NOMO-1 (cell line): ENCODE results near the gene NELFB.

Experiments used
- DNase-seq, 2 experiments: peaks; one replicate each; lab custom pipeline; 2025; ENCODE audit not compliant: unreplicated experiment in 2 of 2; lab: John Stamatoyannopoulos, UW

Gene NELFB

DNA sequence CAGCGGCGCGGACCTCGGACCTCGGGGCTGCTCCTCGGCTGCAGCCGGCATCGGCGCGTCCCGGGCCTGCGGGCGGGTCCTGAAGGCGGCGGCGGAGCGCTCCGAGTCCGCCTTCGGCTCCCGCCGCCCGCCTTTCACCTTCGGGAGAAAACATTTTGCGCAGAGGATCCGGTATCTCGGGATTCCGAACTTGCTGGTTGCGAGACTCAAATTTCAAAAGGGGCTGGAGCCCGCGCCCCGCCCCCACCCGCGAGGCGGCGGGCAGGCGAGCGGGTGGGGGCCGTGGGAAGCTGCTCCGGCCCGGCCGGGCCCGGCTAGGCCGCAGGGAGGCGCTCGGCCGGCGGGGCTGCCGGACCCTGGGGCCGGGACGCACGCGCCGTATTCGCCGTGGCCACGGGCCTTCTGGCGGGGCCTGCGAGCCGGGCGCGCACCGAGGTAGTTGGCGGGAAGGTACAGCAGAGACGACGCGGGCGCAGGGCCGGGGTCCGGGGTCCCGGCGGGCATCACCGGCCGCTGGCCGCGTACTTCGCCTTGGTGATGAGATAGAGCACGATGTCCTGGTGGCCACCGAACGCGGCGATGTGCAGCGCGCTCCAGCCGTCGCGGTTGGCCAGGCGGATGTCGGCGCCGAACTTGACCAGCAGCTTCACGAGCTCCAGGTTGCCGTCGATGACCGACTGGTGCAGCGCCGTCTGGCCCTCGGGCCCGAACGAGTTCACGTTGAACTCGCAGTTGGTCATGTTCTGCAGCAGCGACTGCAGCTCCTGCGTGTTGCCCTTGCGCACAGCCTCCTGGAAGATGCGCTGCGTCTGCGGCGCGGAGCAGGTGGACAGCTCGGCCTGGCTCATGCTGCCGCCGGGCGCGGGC is 46.2 kb downstream of the NELFB start:
- peak; percentile 54 to 62 for DNase-seq

DNA sequence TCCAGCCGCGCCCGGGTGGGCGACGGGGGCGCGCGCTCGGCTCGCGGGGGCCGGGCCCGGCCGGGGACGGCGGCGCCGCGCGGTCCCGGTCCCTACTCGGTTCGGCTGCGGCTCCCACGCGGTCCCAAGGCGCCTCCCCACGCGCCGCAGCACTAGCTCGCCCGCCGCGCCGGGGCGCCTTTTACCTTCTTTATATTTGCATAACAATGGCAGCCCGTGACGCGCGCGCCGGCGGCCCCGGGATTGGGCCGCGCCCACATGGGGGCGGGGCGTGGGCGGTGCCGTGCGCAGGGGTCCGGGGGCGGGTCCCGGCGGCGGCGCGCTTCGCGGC is 47.0 kb downstream of the NELFB start, which contains the start of gene NRARP:
Gene NRARP (minus strand): TSS at position 154 of the 331 bp plus-strand sequence. CDS start 343 bp downstream, outside the sequence.
- DNase-seq = peak; percentile 87 to 93

DNA sequence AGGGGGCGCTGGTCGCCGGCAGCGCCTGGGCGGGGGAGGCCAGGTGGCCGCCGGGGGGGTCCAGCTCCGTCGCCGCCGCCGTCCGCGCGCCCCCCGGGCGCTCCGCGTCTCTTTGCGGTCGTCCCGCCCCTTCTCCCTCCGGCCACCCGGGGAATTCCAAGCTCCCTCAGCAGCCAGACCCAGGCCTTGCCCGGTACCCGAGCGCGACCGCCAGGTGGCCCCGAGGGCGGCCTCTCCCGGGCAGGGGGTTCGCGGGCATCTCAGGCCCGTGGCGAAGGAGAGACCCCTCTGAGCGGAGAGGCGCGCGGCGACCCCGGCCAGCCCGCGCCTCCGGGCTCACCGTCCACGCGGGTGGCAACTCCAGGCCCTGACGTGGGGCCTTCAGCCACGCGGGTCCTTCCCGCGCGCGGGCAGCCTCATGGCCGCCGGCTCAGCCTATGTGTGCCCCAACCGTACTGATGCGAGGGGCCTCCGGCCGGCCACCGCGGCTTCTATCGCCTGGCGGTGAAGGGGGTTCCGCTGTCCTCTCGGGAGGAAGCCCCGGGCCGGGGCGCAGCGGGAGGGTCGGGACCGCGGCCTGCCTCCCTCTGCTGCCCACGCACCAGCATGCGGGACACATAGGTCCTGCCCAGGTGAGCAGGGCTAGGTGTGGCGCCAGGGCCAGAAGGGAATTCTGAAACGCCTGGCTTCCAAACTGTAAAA is 47.5 kb downstream of the NELFB start:
- DNase-seq = peak; percentile 73 to 75

DNA sequence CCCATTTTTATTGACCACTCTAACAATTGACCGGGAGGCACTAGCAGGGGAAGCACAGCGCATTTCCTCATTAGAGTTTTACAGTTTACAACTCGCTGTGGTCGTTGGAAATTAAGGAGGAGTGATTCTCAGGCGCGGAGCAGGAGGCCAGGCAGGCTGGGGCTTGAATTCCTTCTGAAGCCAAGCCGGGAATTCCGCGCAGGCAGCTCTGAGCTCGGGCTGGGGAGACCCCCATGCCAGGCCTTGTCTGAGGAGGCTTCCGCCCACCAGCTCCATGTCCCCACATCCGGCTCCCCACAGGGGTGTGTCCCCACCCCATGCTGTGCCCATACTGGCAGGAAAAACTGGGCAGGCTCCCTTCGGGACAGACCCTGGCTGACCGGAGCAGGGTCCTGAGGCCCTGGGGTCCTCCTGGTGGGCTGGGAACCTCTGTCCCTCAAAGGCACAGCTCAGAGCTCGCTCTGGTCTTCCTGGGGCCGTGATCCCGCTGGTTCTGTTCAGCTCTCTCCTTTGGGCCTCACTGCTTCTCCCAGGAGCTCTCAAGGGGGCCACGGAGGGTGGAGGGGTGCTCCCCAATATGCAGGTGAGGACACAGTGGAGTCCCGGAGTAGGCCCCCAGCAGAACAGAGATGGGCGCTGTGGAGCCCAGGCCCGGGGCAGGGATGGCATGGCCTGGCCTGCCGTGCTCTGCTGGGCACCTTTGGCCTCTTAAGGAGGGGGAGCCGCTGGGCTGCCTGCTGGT is 48.2 kb downstream of the NELFB start:
- DNase-seq = peak; percentile 42 to 64

DNA sequence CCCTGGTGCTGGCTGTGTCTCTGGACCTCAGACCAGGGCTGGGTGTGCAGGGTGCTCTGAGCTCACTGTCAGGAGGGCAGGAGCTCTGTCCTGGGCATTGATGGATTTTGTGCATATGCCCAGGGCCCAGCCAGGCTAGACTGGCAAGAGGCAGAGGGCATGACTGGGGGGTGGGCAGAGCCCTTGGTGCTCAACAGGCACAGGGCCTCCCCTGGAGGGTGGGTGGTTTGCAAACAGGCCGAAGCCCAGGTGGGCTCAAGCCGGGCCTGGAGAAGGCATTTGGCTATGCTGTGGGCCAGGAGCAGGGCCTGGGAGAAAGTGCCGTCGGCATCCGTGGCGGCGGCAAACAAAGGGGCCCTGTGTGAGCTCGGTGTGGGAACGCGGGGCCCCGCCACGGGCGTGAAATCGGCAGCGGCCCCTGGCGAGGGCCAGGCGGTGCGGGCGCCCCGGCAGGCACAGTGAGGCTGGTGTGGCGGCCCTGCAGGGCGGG is 48.8 kb downstream of the NELFB start:
- no peak for DNase-seq

DNA sequence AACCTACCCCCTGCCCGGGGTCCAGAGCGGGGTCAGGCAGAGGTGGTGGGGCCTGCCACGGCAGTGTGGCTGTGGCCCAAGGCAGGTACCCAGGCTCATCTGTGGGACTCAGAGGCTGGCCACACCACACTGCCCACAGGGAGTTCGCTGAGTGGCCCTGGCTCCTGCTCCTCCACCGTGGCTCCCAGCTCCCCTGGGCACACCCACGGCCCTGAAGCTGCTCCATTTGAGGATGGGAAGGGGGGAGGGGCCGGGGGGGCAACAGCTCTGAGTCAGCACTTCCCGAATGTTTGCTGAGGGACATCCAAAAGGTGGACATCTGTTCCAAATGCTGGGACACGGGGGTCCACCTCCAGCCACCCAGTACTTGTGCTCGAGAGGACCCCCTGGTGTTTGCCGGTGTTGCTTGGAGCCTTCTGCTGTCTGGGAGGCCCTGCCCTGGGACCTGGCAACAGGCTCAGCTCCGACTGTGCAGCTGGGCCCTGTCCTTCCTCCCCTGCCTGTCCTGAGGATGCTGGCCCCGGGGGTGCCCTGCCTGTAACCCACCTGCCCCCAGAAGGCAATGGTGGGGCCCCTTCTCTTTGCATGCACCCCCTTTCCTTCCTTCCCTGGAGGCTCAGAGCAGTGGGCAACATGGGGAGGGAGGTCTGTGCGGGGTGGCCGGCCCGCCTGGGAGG is 49.4 kb downstream of the NELFB start:
- DNase-seq = no peak

DNA sequence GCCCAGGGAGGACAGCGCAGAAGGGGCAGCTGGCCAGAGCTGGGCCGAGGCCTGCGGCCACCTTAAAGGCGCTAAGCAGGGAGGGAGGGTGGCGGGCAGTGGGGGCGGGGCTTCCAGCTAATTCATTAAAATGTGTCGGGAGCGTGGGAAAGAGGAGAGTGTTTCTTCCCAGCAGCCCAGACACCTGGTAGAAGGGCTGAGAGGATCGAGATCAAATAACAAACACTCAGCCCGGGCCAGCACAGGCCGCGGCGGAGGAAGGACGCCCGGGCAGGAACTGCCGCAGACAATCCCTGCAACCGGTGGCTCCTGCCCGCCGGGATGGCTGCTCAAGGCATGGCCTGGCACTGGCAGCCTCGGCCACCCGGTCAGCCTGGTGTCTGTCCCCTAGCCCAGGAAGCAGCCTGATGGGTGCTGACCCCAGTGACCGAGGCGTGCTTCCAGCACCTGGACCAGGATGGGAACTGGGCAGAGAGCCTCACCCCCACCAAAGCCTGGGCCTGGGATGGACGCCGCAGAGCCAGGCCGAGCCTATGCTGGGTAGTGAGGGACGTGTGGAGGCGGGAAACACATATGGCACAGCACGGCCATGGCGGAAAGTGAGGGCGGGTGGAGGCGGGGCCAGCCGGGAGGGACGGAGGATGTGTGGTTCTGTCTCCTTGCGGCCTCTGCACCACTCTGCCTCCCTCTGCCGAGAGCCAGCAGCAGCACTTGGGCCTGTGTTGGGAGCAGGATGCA is 50.1 kb downstream of the NELFB start:
- no peak for DNase-seq

DNA sequence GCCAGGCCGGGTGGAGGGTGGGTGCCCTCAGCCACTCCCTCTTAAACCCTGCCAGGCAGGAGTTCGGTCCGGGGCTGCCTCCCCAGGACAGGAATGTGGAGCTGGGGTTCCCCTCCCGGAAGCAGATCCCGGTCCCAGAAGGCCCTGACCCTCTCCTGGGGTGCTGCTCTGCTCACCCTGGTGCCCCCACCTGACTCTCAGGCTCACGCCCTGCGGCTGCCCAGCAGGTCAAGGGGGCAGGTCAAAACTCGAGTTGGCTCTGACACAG is 50.6 kb downstream of the NELFB start:
- no peak for DNase-seq

DNA sequence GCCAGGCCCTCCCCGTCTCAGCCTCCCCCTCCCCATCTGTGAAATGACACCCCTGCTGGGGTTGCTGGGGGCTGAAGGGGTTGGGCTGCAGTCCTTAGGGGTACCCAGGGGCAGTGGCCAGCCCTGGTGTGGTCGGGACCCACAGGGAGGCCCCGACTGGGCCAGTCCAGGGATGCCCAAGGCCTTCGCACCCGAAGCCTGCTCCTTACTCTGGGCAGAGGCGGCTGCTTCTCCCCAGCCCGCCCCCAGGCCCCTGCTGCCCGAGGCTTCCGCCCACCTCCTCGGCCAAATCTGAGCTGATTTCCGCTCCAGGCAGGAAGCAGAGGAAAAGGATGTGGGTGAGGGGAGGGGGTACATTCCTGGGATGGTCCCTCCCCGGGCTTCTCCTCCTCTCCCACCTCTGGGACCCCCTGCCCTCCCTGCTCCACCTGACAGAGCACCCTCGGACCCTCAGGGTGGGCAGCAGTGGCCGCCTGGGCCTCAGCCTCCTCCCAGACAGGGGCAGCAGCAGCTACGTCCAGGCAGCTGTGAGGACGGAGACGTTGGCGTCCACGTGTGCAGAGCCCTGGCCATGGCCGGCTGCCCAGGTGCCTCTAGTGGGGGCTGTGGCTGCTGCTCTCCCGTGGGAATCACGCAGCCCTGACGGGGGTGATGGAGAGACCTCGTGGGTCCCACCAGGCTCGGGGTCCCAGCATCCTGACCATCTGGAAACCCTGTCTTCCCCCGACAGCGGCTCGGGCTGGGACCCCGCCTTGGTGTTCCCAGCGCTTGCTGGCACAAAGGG is 51.1 kb downstream of the NELFB start:
- no peak for DNase-seq

DNA sequence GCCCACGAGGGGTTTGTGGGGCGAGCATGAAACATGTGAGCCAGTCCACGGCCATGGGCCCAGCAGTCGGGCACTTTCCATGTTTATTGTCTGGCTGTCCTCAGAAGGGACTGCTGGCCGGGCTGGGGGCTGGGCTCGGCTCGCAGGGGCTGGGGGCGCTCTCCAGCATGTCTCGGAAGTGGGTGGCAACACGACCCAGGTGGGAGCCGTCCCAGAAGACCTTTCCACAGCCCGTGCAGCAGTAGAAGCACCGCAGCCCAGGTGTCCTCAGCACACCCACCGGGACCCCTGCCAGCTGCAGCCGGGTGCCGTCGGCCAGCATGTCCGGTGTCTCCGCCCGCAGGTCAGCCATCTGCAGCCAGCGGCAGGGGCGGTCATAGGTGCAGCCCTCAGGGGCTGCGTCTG is 51.7 kb downstream of the NELFB start:
- DNase-seq = no peak

DNA sequence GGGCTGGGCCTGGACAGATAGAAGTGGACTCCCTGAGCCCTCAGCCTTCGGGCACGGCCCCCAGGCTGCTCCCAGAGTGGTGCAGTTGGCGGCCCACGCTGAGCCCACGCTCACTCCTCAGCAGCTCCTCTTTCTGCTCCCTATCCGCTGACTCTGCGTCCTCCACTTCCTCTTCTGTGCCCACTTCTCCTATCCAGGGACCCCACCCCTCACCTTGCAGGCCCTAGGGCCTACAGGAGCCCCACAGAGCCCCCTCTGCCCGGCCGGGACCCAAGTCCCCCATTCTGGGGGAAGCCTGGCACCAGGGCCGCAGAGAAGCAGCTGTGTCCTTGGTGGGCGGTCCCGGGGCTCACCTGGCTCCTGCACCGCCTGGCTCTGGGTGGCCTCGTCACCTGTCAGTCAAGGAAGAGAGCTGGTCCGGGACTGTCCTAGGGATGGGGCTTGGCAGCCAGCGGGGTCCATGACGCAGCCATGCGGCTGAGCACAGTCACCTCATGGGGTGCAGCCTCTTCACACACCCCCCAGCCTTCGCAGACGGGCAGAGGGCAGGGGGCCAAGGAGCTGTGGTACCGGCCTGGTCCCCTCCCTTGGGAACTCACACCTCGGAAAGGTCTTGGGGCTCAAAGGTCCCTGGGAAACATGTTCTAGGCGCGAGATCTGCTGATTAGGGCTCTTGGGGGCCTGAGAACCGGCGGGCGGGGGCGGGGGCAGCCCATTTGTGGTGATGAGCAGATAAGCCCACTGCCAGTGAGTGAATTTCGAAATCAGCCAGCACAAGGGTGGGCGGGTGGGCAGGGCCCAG is 52.3 kb downstream of the NELFB start:
- DNase-seq = peak; percentile 49 to 74

DNA sequence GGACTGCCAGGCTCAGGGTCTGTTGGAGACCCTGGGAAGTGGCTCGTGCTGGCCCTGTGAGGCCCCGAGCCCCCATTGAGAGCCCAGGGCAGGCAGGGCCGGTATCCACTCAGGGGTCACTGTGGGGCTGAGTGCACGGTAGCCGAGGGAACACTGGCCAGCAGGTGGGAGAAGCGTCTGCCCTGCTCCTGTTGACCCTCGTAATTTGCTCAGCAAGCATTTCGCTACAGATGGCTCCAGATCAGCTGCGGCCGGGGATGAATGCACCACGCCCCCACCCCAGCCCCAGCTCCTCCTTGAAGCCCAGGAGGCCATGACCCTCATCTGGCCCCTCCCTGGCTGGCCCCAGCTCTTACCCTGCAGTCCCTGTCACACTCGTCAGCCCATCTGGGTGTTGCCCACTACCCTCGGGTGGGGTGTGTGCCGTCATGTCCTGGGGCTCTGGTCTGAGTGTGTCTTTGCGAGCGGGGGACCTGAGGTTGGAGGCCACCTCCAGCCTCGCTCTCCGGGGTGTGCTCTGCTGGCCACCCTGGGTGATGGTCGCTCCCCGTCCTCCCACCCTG is 53.0 kb downstream of the NELFB start:
- no peak for DNase-seq

DNA sequence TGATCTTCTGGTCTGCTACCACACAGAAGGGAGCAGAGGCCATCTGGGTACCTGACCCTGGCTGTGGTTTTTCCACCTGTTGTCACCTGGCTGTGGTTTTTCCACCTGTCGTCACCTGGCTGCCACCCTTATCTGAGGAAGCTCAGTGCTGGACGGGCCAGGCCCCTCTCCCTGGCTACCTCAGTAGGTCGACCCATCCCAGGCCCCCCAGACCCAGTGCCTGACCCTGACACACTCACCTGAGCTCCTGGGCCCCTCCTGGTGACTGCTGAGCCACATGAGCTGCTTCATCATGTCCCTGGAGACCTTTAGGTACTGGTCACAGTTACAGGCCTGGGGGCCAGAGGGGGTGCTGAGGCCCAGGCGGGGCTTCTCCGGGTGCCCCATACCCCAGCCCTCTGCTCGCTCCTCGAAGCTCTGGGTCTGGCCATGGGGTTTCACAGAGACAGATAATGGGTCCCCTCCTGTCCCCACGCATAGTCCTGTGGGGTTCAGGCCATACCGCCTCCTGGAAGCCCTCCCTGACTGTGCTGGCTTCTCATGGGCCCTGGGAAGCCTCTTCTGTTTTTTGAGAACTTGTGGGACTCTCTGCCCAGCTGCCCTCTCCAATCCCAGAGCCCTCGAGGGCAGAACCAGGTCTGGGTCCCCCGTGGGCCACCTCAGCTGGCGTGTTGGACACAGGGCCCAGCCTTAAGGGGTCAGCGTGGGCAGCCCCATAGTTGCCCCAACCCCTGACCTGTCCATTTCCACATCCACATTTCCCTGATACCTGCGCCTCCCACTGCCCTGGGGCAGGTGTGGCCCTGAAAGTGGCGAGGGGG is 54.5 kb downstream of the NELFB start:
- DNase-seq = no peak

DNA sequence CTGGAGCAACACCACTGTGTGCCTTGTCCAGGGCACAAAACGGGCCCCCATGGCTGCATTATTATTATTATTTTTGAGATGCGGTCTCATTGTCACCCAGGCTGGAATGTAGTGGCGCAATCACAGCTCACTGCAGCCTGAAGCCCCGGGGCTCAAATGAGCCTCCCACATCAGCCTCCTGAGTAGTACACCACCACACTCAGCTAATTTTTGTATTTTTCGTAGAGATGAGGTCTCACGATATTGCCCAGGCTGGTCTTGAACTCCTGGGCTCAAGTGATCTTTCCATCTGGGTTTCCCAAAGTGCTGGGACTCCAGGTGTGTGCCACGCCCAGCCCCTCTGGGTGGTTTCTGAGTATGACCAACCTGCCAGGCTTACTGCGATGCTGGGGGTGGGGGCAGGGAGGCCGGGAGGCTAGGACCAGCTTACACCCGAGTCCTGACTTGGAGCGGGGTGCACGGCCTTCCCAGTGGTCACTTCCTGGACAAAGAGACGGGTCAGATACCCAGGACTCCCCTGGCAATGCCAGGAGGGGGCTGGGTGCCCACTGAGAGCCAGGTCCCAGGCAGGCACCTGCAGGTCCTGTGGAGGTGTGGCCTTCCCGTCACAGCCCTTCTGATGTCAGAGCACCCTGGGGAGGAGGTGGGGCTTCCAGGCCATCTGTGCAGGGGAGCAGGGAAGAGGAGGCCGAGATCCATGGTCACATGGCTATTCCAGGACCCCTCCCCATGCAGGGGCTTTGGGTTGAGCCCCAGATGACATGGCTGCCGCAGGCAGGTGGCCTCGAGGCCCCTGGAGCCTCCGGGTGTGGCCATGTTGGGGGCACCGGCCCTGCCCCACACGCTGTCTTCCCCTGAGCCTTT is 55.3 kb downstream of the NELFB start:
- DNase-seq = no peak

DNA sequence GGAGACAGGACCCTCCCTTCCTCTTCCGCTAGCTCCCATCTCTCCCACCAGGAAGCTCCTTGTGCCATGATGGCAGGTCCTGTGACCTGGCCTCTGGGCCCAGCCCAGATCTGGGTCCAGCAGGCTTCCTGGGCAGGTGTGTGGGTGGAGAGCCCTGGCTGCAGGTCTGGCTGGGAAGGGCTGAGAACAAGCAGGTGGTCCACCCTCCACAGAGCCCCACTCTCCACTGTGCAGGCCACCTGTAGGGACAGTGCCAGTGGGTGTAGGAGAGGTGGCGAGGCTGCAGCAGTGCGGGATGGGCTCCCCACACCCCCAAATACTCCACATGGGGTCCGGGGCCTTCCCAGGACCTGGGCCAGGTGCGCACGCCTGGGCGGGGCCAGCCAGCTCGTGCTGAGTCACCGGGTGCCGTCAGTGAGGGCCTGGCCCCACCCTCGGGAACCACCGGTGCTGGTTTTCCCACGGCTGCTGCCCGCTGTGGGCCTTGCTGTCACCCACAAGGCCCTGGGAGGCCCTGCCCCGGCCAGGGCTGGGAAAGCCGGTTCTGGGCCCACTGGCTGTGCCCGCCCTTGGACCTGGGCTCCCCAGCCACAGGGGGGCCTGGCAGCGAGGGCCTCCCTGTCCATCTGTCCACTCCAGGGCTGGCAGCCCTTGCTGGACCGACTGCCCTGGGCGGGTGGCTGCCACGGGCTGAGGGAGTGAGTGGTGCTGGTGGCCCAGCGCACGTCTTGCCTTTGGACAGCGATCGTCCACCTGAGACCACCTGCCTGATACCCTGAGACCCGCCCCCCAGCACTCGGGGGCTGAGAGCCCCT is 56.3 kb downstream of the NELFB start:
- no peak for DNase-seq
